Endothelial cell (in vitro differentiated cells): ENCODE data around the gene PACRG. TPM values are rescaled to one million over a fixed set of nuclear protein-coding genes. Genes with fewer than 3 reads are reported as not detected.

ENCODE experiments used
- DNase-seq: peaks from one replicate; pipeline ENCODE4 v3.0.0; 2021; ENCODE audit warnings: low spot score
- H3K27ac Mint-ChIP-seq: one replicate; pipeline ENCODE4 v1.8.0; 2021; ENCODE audit warnings: mixed read lengths, inconsistent platforms; ENCODE audit not compliant: unreplicated experiment
- H3K27me3 Mint-ChIP-seq: one replicate; pipeline ENCODE4 v1.8.0; 2021; ENCODE audit warnings: mild to moderate bottlenecking, moderate library complexity, mixed read lengths, inconsistent platforms; ENCODE audit not compliant: unreplicated experiment
- H3K36me3 Mint-ChIP-seq: one replicate; pipeline ENCODE4 v1.8.0; 2021; ENCODE audit warnings: mild to moderate bottlenecking, low read depth, mixed read lengths, inconsistent platforms; ENCODE audit not compliant: unreplicated experiment
- H3K4me1 Mint-ChIP-seq: one replicate; pipeline ENCODE4 v1.8.0; 2021; ENCODE audit warnings: mild to moderate bottlenecking, mixed read lengths, inconsistent platforms; ENCODE audit not compliant: unreplicated experiment
- H3K4me3 Mint-ChIP-seq: one replicate; pipeline ENCODE4 v1.8.0; 2021; ENCODE audit warnings: mild to moderate bottlenecking, mixed read lengths, inconsistent platforms; ENCODE audit not compliant: unreplicated experiment
- H3K9me3 Mint-ChIP-seq: one replicate; pipeline ENCODE4 v1.8.0; 2021; ENCODE audit warnings: mixed read lengths, inconsistent platforms; ENCODE audit not compliant: unreplicated experiment
- CTCF ChIP-seq: fragments of 200-600 bp; sonication (generic); IDR thresholded peaks from one replicate; pipeline ENCODE4 v1.5.0; 2021; ENCODE audit warnings: antibody characterized with exemption; ENCODE audit not compliant: unreplicated experiment
- total RNA-seq: library from RNA; stranded (reverse); fragmentation: NEBNext Ultra II Directional; extraction: Animal tissue kit (Norgen Biotek cat#: 25700); gene quantifications from one replicate; pipeline ENCODE4 v1.2.1, GENCODE V29; 2021; ENCODE audit not compliant: unreplicated experiment

The PACRG gene
- total RNA-seq, 1 donor from 2014 or later, result 1.1 TPM

GRCh38 chr6:163183806-163184205, 456.0 kb downstream of the PACRG start:
- H3K36me3 Mint-ChIP-seq, result no peaks in the 10 kb centered on the region
- no peak for DNase-seq
- TF ChIP-seq CTCF, result no peak
- no peak overlapping the region for H3K27ac Mint-ChIP-seq
- H3K9me3 Mint-ChIP-seq, result no peaks in the 10 kb centered on the region
- H3K4me1 Mint-ChIP-seq, result peaks cover 13% of the 10 kb centered on the region
- H3K27me3 Mint-ChIP-seq, result peaks cover 3% of the 10 kb centered on the region
- H3K4me3 Mint-ChIP-seq, result no peak overlapping the region

- DNase-seq, result no peak
- no peak for TF ChIP-seq CTCF
- H3K4me1 Mint-ChIP-seq, result peaks cover 13% of the 10 kb centered on the region
- no peaks in the 10 kb centered on the region for H3K36me3 Mint-ChIP-seq
- H3K27me3 Mint-ChIP-seq, result peaks cover 3% of the 10 kb centered on the region
- no peak overlapping the region for H3K27ac Mint-ChIP-seq
- H3K4me3 Mint-ChIP-seq, result no peak overlapping the region
- no peaks in the 10 kb centered on the region for H3K9me3 Mint-ChIP-seq
These were observed 458.0 kb downstream of the PACRG start for GRCh38 chr6:163185744-163186143.

- H3K27me3 Mint-ChIP-seq, result peaks cover 4% of the 10 kb centered on the region
- no peaks in the 10 kb centered on the region for H3K36me3 Mint-ChIP-seq
- no peak overlapping the region for H3K4me3 Mint-ChIP-seq
- no peak for DNase-seq
- H3K9me3 Mint-ChIP-seq, result no peaks in the 10 kb centered on the region
- H3K4me1 Mint-ChIP-seq, result peaks cover 12% of the 10 kb centered on the region
- no peak for TF ChIP-seq CTCF
- H3K27ac Mint-ChIP-seq, result no peak overlapping the region
These were observed 458.8 kb downstream of the PACRG start for GRCh38 chr6:163186527-163186926.

- no peak overlapping the region for H3K4me3 Mint-ChIP-seq
- no peak overlapping the region for H3K27ac Mint-ChIP-seq
- no peak for TF ChIP-seq CTCF
- no peaks in the 10 kb centered on the region for H3K9me3 Mint-ChIP-seq
- H3K4me1 Mint-ChIP-seq, result peaks cover 13% of the 10 kb centered on the region
- no peaks in the 10 kb centered on the region for H3K36me3 Mint-ChIP-seq
- H3K27me3 Mint-ChIP-seq, result peaks cover 8% of the 10 kb centered on the region
- DNase-seq, result no peak
These were observed 459.4 kb downstream of the PACRG start for GRCh38 chr6:163187201-163187600.

- H3K4me3 Mint-ChIP-seq, result no peak overlapping the region
- peaks cover 8% of the 10 kb centered on the region for H3K27me3 Mint-ChIP-seq
- H3K36me3 Mint-ChIP-seq, result no peaks in the 10 kb centered on the region
- no peak for TF ChIP-seq CTCF
- H3K4me1 Mint-ChIP-seq, result peaks cover 14% of the 10 kb centered on the region
- H3K27ac Mint-ChIP-seq, result no peak overlapping the region
- no peaks in the 10 kb centered on the region for H3K9me3 Mint-ChIP-seq
- no peak for DNase-seq
These were observed 459.8 kb downstream of the PACRG start for GRCh38 chr6:163187606-163188005.
